ENCODE measurements around the gene KIAA1210. TPM values are rescaled to one million over a fixed set of nuclear protein-coding genes. Genes with fewer than 3 reads are reported as not detected.
"Not testable (repeated sequence)": the region's sequence is repeated elsewhere in the genome, so short reads cannot be mapped to it uniquely, and the experiment has no call there.

KIAA1210 gene
- total and polyA plus RNA-seq, 4 experiments from 2014 or later = not detected

DNA sequence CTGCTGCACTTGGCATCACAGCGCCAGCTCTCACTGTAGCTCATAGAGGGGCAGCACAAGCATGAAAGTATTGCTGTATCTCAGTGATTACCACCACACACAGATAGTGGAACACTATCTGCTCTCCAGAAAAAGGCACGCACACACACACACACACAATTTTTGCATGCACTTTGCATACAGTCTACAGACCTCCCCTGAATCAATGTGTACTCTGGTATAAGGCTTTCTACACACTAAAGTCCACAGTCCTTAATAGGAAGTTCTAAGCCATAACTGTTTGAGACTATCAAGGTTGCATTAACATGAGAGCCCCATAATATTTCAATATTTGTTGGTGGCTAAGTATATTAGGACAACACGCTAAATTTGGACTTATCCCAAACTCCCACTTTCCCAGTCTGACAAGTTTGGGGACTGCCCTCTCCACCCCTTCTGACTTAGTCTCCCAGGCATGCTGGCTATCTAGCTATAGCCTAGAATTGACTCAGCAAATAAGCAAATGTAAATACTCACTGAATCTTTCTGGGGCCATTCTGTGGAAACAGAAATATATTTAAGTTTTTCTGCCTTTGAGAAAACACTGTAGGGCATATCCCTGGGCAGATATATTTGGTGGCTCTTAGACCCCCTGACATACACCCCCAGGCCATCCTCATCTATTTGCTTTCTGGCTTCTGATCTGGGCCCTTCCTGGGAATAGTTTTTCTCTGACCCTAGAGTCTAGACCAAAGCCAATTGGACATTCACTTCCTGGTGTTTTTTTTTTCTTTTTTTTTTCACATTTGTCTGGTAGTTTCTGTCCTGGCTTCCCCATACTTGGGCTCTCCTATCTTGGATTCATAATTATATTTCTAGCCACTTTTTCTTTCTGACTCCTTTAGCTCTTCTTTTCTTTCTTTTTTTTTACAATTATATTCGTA is 91.2 kb downstream of the KIAA1210 start:
- no peaks in the 10 kb centered on the region for H3K27me3 Mint-ChIP-seq
- intact Hi-C loops (cut with micrococcal nuclease) = no loop called here
- POLR2A ChIA-PET (ENCODE audit: partially characterized antibody) = interaction anchor here (0.7 kb wide), 1 partner anchor 252 kb away, joined by 3 read pairs; no protein-coding TSS in a partner anchor

DNA sequence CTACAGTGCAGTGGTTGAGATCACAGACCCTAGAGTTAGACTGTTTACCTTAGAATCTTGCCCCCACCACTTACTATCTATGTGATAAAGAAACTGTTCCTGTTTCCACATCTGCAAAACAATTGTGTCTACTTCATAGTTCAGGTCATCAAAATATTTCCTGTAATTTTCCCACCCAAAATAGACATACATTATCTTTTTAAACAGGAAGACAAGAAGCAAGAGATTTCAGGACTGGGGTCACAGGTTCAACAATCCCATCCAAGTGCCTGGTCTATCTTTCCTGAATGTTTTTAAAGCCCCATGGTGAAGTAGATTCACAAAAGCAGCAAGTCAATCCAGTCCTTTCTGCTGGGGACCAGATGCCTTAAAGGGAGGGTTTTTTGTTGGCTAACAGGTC is 96.6 kb downstream of the KIAA1210 start:
- POLR2A ChIA-PET (ENCODE audit: partially characterized antibody) = no interaction called here
- Histone ChIP-seq H3K36me3 (ENCODE audit: insufficient read depth, low read length) (no peaks in the 10 kb centered on the region), H3K4me3 (ENCODE audit: low read length in 2 of 2) (no peak overlapping the region), H3K27ac (ENCODE audit: low read depth, low read length) (no peak overlapping the region), H3K27me3 (ENCODE audit: insufficient read depth, low read length) (no peaks in the 10 kb centered on the region), H3K9me3 (ENCODE audit: control insufficient read depth in 1 of 2, low read length in 2 of 2) (no peaks in the 10 kb centered on the region), H3K4me1 (ENCODE audit: insufficient read depth, low read length) (no peaks in the 10 kb centered on the region)
- H3K27me3 Mint-ChIP-seq = no peaks in the 10 kb centered on the region
- H3K27ac Mint-ChIP-seq = no peak overlapping the region
- CTCF ChIA-PET (ENCODE audit: partially characterized antibody) = no interaction called here
- no peak for DNase-seq
- no peaks in the 10 kb centered on the region for H3K36me3 Mint-ChIP-seq
- H3K4me3 Mint-ChIP-seq = no peak overlapping the region
- peaks cover 0 to 10% (median 5%) of the 10 kb centered on the region in 8 donors for H3K9me3 Mint-ChIP-seq
- intact Hi-C loops (cut with micrococcal nuclease) = no loop called here
- no peaks in the 10 kb centered on the region for H3K4me1 Mint-ChIP-seq

More for the DNA sequence above, 91.2 kb downstream of the KIAA1210 start:
- Histone ChIP-seq H3K4me1 (ENCODE audit: insufficient read depth, low read length) (no peaks in the 10 kb centered on the region), H3K4me3 (ENCODE audit: low read length in 2 of 2) (no peak overlapping the region), H3K27ac (ENCODE audit: low read depth, low read length) (no peak overlapping the region), H3K27me3 (ENCODE audit: insufficient read depth, low read length) (no peaks in the 10 kb centered on the region), H3K9me3 (ENCODE audit: control insufficient read depth in 1 of 2, low read length in 2 of 2) (no peaks in the 10 kb centered on the region), H3K36me3 (ENCODE audit: insufficient read depth, low read length) (no peaks in the 10 kb centered on the region)
- CTCF ChIA-PET (ENCODE audit: partially characterized antibody) = no interaction called here
- Mint-ChIP-seq H3K9me3 (peaks cover 0 to 10% (median 4%) of the 10 kb centered on the region in 8 donors), H3K4me1 (no peaks in the 10 kb centered on the region), H3K27ac (no peak overlapping the region), H3K4me3 (no peak overlapping the region), H3K36me3 (no peaks in the 10 kb centered on the region)
- DNase-seq = no peak

DNA sequence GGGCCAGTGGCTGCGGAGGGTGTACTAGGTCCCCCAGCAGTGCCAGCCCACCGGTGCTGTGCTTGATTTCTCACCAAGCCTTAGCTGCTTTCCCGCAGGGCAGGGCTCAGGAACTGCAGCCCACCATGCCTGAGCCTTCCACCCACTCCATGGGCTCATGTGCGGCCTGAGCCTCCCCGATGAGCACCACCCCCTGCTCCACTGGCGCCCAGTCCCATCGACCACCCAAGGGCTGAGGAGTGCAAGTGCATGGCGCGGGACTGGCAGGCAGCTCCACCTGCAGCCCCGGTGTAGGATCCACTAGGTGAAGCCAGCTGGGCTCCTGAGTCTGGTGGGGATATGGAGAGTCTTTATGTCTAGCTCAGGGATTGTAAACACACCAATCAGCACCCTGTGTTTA is 98.0 kb downstream of the KIAA1210 start:
- H3K4me1 ChIP-seq (ENCODE audit: insufficient read depth, low read length); H3K27ac Mint-ChIP-seq; H3K27me3 ChIP-seq (ENCODE audit: insufficient read depth, low read length); H3K27me3 Mint-ChIP-seq; H3K36me3 Mint-ChIP-seq; H3K9me3 Mint-ChIP-seq; H3K36me3 ChIP-seq (ENCODE audit: insufficient read depth, low read length); CTCF ChIA-PET (ENCODE audit: partially characterized antibody); H3K4me1 Mint-ChIP-seq; H3K27ac ChIP-seq (ENCODE audit: low read depth, low read length); H3K4me3 ChIP-seq (ENCODE audit: low read length in 2 of 2); POLR2A ChIA-PET (ENCODE audit: partially characterized antibody); intact Hi-C loops (cut with micrococcal nuclease); DNase-seq; H3K4me3 Mint-ChIP-seq; H3K9me3 ChIP-seq (ENCODE audit: control insufficient read depth in 1 of 2, low read length in 2 of 2): not testable (repeated sequence)

DNA sequence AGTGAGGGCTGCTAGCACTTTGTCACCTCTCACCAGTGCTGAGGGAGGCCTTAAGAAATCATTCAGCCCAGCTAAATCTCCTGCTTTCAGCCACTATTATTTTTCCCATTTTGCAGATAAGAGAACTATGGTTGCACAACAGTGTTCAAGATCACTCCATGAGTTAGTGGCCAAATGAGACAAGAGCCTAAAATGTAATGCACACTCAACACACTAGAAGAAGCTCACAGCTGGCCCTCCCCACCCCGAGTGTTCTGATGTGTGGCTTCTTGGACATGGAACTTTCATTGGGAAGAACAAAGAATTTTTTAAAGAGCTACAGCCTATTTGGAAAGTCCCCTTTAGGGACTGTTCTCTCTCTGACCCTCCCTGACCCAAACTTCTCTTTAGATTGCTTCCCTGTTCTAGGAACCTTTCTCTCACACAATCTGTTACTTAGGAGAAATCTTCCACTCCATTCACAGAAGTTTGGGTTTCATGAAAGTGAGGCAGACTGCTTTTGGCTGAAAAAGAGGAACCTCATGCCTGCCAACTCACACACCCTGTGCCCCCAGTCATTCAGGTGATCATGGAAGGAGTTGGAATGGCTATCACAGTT is 98.8 kb downstream of the KIAA1210 start:
- Histone ChIP-seq H3K27ac (ENCODE audit: low read depth, low read length) (no peak overlapping the region), H3K36me3 (ENCODE audit: insufficient read depth, low read length) (no peaks in the 10 kb centered on the region), H3K9me3 (ENCODE audit: control insufficient read depth in 1 of 2, low read length in 2 of 2) (no peaks in the 10 kb centered on the region), H3K27me3 (ENCODE audit: insufficient read depth, low read length) (no peaks in the 10 kb centered on the region), H3K4me1 (ENCODE audit: insufficient read depth, low read length) (no peaks in the 10 kb centered on the region), H3K4me3 (ENCODE audit: low read length in 2 of 2) (no peak overlapping the region)
- no peak overlapping the region for H3K4me3 Mint-ChIP-seq
- no peaks in the 10 kb centered on the region for H3K27me3 Mint-ChIP-seq
- intact Hi-C loops (cut with micrococcal nuclease) = no loop called here
- ChIA-PET CTCF (ENCODE audit: partially characterized antibody) (no interaction called here), POLR2A (ENCODE audit: partially characterized antibody) (no interaction called here)
- H3K9me3 Mint-ChIP-seq = peaks cover 0 to 6% (median 1%) of the 10 kb centered on the region in 8 donors
- H3K4me1 Mint-ChIP-seq = no peaks in the 10 kb centered on the region
- no peak for DNase-seq
- no peaks in the 10 kb centered on the region for H3K36me3 Mint-ChIP-seq
- H3K27ac Mint-ChIP-seq = no peak overlapping the region

Other genes starting within 250 kb of the KIAA1210 start
- gene LONRF3, start 153.2 kb downstream of the KIAA1210 start, total RNA-seq = 10 to 100 TPM in 1 of 2 experiments, 1 to 10 TPM in 1; 8.7 to 10.6 TPM
- 1 to 10 TPM; 2.5 to 2.8 TPM for gene LONRF3, start 153.2 kb downstream of the KIAA1210 start, polyA plus RNA-seq
- gene CT47C1, start 54.8 kb downstream of the KIAA1210 start, total RNA-seq = not detected
- gene CT47C1, start 54.8 kb downstream of the KIAA1210 start, polyA plus RNA-seq = not detected
- 10 to 100 TPM; 15.9 to 17.2 TPM for gene PGRMC1, start 108.5 kb upstream of the KIAA1210 start, total RNA-seq
- gene PGRMC1, start 108.5 kb upstream of the KIAA1210 start, polyA plus RNA-seq = 10 to 100 TPM; 21.2 to 29.7 TPM

Data from CD4-positive, alpha-beta memory T cell (primary cell).